ENCODE data around the gene PCBP3.

DNA sequence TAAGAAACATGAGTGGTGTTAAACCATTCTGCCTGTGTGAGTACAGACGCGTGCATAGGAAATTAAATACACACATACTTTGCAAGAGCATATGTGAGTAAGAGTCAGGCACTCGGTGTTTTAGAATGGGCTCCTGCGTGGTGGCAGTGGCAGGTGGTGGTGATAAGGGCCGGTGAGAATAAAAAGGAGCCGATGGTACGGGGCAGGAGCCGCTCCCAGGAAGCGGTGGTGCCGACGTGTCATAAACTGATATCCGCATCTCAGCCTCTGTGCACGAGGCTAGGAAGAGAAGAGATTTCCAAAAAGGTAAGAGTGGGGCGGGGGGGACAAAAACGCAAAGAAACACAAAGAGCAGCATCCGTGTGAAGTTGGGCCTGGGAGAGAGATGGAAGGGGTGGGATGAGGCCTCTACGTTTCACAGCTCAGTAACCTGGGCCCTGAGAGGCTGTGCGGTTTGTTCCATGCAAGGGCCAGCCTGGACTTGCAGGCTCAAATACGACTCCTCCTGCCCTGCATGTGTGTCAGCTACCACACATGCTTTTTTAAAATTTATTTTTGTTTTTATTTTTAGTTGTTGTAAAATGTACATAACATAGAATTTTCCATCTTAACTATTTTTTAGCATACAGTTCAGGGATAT, 210.3 kb downstream of the PCBP3 start:
- no peak for TF ChIP-seq CTCF (IDR thresholded peaks at IDR 0.05)
- no peak for TF ChIP-seq ZFX (IDR thresholded peaks at IDR 0.05; ENCODE audit: borderline replicate concordance)

All from 22Rv1 (cell line).